ENCODE measurements around the gene IL10.
"Not testable (repeated sequence)": the region's sequence is repeated elsewhere in the genome, so short reads cannot be mapped to it uniquely, and the experiment has no call there.

Gene IL10

GRCh38 chr1:206793620-206794019, 21.3 kb upstream of the IL10 start:
- no peak for DNase-seq (ENCODE audit: low read depth in 2 of 2)

DNA sequence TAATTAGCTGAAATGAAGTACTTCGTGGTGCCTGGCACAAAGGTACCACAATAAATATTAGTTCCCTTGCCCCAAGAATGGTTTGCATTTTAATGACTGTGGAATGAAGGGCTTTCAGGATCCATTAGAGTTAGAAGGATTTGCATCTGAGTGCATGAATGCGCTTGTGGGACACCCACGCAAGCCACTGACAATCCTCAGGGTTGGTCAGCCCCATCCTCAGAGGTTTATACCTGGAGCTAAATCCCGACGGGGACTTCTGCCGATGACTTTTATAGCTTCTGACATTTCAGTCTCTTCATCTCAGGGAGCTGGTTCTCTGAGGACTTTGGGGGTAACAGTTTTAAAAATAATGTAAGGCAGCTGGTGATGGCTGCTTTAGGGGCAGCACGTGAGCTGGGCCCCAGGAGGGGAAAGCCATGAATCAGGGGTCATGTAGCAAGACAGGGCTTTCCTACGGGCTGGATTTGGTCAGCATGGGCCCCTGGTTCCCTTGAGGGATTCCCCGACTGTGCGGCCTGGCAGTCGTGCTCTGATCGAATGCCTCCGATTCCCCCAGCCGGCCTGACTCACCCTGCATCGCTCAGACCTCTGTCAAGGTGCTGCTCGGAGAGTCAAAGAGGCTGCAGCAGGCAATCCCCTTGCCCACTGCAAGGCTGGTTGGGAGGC, 20.8 kb upstream of the IL10 start:
- DNase-seq (ENCODE audit: low read depth in 2 of 2): no peak

GRCh38 chr1:206790502-206791250, 18.4 kb upstream of the IL10 start:
- no peak for DNase-seq (ENCODE audit: low read depth in 2 of 2)

DNA sequence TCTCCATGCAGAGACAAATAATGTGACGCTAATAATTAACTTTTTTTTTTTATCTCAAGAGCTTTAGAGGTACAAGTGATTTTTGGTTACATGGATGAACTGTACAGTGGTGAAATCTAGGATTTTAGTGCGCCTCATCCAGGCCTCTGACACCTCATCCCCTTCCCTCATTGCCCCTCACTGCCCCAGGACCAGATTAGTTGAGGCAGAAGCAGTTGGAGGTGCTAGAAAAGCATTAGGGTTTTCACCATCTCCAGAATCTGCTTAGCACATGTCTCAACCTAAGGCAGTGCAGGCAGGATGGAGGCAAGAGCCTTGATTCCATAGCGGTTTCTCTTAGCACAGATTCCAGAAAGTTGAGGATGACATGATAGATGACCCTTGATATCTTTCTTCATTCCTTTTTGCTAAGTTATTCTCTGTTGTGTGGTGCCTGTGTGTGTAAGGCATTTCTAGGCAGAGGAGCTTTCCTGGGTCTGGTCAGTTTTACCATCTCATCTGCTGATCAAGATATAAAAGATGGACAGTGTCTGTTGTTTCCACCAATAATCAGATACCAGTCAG, 16.3 kb upstream of the IL10 start:
- DNase-seq (ENCODE audit: low read depth in 2 of 2): no peak

GRCh38 chr1:206787891-206788290, 15.6 kb upstream of the IL10 start:
- no peak for DNase-seq (ENCODE audit: low read depth in 2 of 2)

GRCh38 chr1:206786212-206786886, 14.1 kb upstream of the IL10 start:
- no peak for DNase-seq (ENCODE audit: low read depth in 2 of 2)

DNA sequence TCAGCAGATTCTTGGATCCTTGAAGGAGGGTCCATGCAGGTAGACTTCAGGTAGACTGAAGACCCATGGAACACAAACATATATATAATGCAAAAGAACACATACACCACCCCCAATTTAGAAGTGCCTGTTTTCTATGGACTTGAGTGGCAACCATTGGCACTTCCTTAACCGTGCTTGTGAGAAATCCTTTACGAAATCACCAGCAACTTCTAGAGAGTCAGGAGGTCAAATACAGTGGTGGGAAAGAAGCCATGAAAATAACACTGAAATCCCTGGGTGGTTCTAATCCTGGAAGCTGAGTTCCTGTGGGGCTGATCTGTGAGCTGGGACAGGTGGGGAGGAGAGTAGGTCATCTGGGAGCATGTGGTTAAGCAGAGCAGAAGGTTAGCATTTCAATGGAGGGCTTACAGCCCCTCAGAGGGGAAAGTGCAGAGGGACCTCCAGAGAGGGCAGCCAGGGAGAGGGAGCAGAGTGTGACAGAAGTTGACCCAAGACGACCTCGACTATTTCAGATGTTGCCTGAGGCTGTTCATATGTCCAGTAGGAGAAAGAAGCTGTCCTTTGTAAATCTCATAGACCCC, 13.0 kb upstream of the IL10 start:
- DNase-seq (ENCODE audit: low read depth in 2 of 2): no peak

DNA sequence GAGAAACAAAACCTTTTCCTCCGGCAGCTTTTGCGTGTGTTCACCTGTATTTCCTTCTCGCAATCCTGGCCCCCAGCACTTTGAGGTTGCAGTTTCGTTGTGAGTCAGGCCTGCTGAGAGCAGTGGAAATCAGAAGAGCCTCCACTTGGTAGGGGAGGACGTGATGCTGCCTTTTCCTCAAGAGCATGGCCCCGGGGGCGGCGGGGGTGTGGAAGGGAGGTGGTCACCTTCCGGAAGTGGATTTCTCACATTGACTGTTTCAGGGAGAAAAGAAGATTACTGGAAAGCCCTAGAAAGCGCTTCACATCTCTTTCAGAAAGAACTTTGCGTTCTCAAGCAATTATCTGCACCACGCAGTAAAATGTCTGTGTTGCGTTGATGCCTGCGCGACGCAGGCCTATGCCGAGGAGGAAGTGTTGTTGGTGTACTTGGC, 12.2 kb upstream of the IL10 start:
- DNase-seq (ENCODE audit: low read depth in 2 of 2): peak; percentile 85 to 88

DNA sequence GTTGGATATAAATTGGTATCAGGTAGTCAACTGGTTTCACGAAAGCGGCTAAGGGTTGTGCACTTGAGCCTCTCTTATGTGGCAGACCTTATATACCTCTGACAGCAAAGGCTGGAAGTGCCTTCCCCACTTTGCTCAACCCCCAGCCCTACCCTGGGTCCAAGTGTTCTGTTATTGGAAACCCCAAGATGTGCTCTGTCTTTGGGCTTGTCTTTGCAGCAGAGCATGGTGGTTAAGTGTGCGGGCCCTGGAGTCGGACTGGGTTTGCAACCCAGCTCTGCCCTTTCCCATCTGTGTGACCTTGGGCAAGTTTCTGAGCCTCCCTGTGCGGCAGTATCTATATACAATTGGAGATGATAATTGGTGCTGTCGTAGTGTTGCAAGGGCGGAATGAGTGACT, 11.2 kb upstream of the IL10 start:
- DNase-seq (ENCODE audit: low read depth in 2 of 2): no peak

- DNase-seq (ENCODE audit: low read depth in 2 of 2): no peak
These were observed 10.2 kb upstream of the IL10 start for GRCh38 chr1:206782448-206782847.

GRCh38 chr1:206779638-206780037, 7.3 kb upstream of the IL10 start:
- no peak for DNase-seq (ENCODE audit: low read depth in 2 of 2)

DNA sequence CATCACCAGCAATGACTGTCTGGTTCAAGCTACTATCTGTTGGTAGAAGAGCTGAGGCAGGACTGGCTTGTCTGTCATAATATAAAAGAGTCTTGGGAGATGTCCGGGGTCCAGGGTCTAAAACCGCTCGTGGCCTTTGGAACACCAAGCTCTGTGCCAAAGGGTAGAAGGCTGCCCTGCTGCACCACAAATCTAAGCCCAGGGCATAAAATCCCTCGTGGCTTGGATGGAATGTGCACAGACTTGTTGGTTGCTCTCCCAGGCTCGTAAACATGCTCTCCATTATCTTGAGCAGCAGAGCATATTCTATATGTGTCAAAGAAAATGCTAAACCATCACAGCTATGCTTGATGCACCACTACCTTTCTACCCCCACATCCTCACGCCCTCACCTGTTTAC, 6.6 kb upstream of the IL10 start:
- not testable (repeated sequence) for DNase-seq (ENCODE audit: low read depth in 2 of 2)

GRCh38 chr1:206778031-206778430, 5.7 kb upstream of the IL10 start:
- no peak for DNase-seq (ENCODE audit: low read depth in 2 of 2)

GRCh38 chr1:206776229-206776628, 3.9 kb upstream of the IL10 start:
- no peak for DNase-seq (ENCODE audit: low read depth in 2 of 2)

DNA sequence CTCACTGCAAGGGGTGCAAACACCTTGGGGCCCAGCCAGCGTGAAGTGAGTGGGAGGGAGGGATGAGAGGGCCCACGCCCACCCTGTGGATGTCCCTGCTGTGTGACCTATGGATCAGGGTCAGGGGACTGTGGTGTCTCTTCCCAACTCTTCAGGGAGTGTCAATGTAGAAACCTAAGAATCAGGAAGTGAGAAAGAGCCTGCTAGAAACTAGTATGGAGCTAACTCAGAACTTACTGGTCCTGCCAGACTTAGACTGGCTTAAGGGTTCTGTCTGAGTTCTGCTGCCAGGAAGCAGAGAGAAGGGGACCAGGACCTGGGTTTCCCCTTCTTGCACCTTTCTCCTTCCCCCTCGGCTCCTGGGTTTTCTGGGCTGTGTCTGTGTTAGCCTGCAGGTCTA, 1.8 kb upstream of the IL10 start:
- no peak for DNase-seq (ENCODE audit: low read depth in 2 of 2)

DNA sequence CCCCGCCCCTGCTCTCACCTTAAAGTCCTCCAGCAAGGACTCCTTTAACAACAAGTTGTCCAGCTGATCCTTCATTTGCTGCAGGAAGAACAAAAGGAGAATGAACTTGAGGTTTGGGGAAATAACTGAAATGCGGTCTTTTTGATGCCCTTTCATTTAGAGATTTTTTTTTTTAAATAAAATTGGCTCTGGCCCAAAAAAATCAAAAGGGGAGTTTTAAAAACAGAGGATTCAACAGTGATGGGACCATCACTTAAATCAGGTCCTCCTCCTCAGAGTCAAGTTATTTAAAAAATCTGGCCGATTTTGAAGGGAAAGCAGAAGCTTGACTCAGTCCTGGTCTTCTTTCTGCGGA, 979 bp downstream of the IL10 start:
- DNase-seq (ENCODE audit: low read depth in 2 of 2): no peak

GRCh38 chr1:206770531-206771337, 1.6 kb downstream of the IL10 start, which contains the start of gene IL19:
IL19 (plus strand) TSS chr1:206770773; CDS start chr1:206836663, 65,890 bp downstream.
- DNase-seq (ENCODE audit: low read depth in 2 of 2): no peak

DNA sequence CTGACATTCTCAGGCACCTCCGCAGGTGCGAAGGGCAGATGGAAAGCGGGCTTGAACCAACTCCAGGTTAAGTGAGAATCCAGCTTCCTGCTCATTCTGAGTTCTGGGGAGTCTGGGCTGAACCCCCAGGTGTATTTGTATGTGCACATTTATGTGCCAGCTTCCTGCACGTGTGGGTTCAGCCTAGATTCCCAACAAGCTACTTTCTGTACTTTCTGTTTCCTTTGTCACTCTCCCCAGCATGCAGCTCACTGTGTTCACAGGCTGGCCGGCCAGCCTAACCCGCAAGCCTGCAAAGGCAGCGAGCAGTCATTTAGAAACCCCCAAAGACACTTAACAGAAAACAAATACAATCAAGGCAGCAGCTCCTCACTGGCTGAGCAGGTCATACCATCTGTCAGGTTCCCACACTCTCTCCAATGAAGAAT, 3.0 kb downstream of the IL10 start:
- DNase-seq (ENCODE audit: low read depth in 2 of 2): peak; percentile 38 to 57

DNA sequence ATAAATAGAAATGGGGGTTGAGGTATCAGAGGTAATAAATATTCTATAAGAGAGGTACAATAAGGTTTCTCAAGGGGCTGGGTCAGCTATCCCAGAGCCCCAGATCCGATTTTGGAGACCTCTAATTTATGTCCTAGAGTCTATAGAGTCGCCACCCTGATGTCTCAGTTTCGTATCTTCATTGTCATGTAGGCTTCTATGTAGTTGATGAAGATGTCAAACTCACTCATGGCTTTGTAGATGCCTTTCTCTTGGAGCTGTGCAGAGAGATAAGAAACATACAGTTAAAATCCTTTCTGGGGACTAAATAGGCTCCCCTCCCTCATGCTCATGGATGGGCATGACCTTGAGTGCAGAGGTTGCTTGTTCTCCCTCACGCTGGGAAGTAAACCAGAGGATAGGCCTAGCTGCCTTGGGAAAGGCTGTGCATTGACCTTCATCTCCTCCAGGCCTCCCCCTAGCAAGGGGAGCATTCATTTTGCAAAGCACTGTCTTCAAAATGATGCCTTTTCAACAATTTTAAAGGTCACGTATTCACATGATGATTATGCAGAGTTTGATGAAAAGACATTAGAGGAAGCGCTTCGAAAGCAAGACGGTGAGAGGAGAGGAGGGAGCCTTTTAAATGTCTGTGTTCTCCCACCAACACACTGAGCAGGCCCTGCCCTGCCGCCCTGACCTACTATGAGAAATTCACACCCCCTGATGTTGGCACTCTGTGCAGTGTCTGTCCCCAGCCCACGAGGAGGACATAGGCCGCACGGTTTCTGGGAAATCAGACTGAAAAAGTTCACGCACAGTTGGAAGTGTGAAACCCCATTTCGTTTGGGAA, 3.6 kb downstream of the IL10 start:
- no peak for DNase-seq (ENCODE audit: low read depth in 2 of 2)

- peak; percentile 42 to 54 for DNase-seq (ENCODE audit: low read depth in 2 of 2)
These were observed 5.9 kb downstream of the IL10 start for GRCh38 chr1:206766251-206766856.
